Transverse colon (tissue), 4 donors: ENCODE results near the gene CDK12. TPM values are rescaled to one million over a fixed set of nuclear protein-coding genes. Genes with fewer than 3 reads are reported as not detected.
"Not testable (repeated sequence)": the region's sequence is repeated elsewhere in the genome, so short reads cannot be mapped to it uniquely, and the experiment has no call there.

Source experiments
- DNase-seq: peaks from one replicate; pipeline ENCODE4 v3.0.0-alpha.2; 2019
- H3K27ac ChIP-seq, 4 donors: fragments of 200-600 bp; sonication (generic); 2 replicates each; pipeline ENCODE4 v1.5.1; 2016 to 2018; ENCODE audit warnings: inconsistent platforms in 4 of 4
- H3K27me3 ChIP-seq: fragments of 200-600 bp; sonication (generic); 2 replicates; pipeline ENCODE4 v1.5.1; 2017; ENCODE audit warnings: inconsistent platforms
- H3K36me3 ChIP-seq, 4 donors: fragments of 200-600 bp; sonication (generic); 2 replicates each; pipeline ENCODE4 v1.5.1; 2017 to 2019; ENCODE audit warnings: inconsistent platforms in 4 of 4
- H3K4me1 ChIP-seq, 4 donors: fragments of 200-600 bp; sonication (generic); 2 replicates each; pipeline ENCODE4 v1.5.1; 2017 to 2020; ENCODE audit warnings: inconsistent platforms in 4 of 4
- H3K4me3 ChIP-seq, 4 donors: fragments of 200-600 bp; sonication (generic); 1 replicate in 1 of 4; 2 replicates in 3 of 4; pipeline versions ENCODE4 v1.5.1 to v1.6.1; 2017 to 2019; ENCODE audit warnings: inconsistent platforms in 4 of 4
- H3K9me3 ChIP-seq, 2 donors: fragments of 200-600 bp; sonication (generic); 2 replicates each; pipeline ENCODE4 v1.5.1; 2017 to 2019; ENCODE audit warnings: inconsistent platforms in 2 of 2
- CTCF ChIP-seq, 5 experiments: fragments of 200-600 bp in 3 of 5; fragments of 450-650 bp in 2 of 5; sonication (generic) in 3 of 5; IDR thresholded peaks; 1 replicate in 2 of 5; 2 replicates in 3 of 5; pipeline ENCODE4 v1.5.1; 2016 to 2017; ENCODE audit warnings: antibody characterized with exemption in 5 of 5, inconsistent platforms in 3 of 5, mild to moderate bottlenecking in 2 of 5, moderate library complexity in 1 of 5
- EP300 ChIP-seq: sonication (generic); formaldehyde crosslinking; IDR thresholded peaks from one replicate; pipeline ENCODE4 v1.6.1; 2017; ENCODE audit warnings: antibody characterized with exemption, low read depth
- POLR2A ChIP-seq: fragments of 450-650 bp; IDR thresholded peaks from one replicate; pipeline ENCODE4 v1.6.1; 2016; ENCODE audit warnings: antibody characterized with exemption, mild to moderate bottlenecking, moderate library complexity
- POLR2AphosphoS5 ChIP-seq, 3 donors: sonication (generic); formaldehyde crosslinking; IDR thresholded peaks; one replicate each; pipeline ENCODE4 v1.6.1; 2016; ENCODE audit warnings: antibody characterized with exemption in 3 of 3
- WGBS, 2 donors: methylation state at CpG; one replicate each; pipeline ENCODE4 v1.1.5; 2018; ENCODE audit warnings: low coverage in 1 of 2; 5-methylcytosine and 5-hydroxymethylcytosine counted together
- in situ Hi-C, 4 donors: fragments of 200-750 bp; cut with MboI; loops; one replicate each; pipeline versions ENCODE4 v1.15.0 to v1.15.1; 2017; ENCODE audit warnings: low sequenced_read_pairs in 3 of 4, low pct_ligation_motif_present in 1 of 4, low pct_unique_long_range_greater_than_20kb in 1 of 4
- intact Hi-C: fragments of 100-400 bp; cut with DNase I; formaldehyde crosslinking; loops from one replicate; pipeline ENCODE4 v1.15.1; 2023; ENCODE audit warnings: low total_unique reads
- total RNA-seq, 4 donors: library from RNA; depleted of rRNA; stranded (reverse); fragments of >200 nt; gene quantifications; one replicate each; pipeline ENCODE4 v1.1.0, GENCODE V29; 2016

The CDK12 gene
- total RNA-seq, result 10 to 100 TPM; 31.4 to 66.5 (median 49.4) TPM

- TF ChIP-seq POLR2AphosphoS5 (IDR thresholded peaks at IDR 0.05) (peak; percentile 95 to 97 (median 96)), EP300 (no peak), POLR2A (peak; percentile 98)
- WGBS, 2 donors, result 2 to 3% methylated on average over 12 to 48 of the region's 51 CpGs
- no peaks in the 10 kb centered on the region for H3K27me3 ChIP-seq
- H3K4me1 ChIP-seq, result peaks cover 10 to 39% (median 32%) of the 10 kb centered on the region in 4 donors
- peak within 1 kb of the TSS; percentile 73 to 97 (median 79) for H3K4me3 ChIP-seq
- H3K9me3 ChIP-seq, result no peaks in the 10 kb centered on the region
- peak; percentile 97 for DNase-seq
- peak within 1 kb of the TSS; percentile 97 to 100 (median 98) for H3K27ac ChIP-seq
- H3K36me3 ChIP-seq, result no peaks in the 10 kb centered on the region
- intact Hi-C loops, result no loop called here
- in situ Hi-C loops, result no loop called here
Observed at GRCh38 chr17:39461113-39461925, at the start of gene CDK12. CDK12 (plus strand) TSS chr17:39461486; CDS start chr17:39462072, 586 bp downstream.

GRCh38 chr17:39416141-39416540 lies 45.1 kb upstream of the CDK12 start:
- intact Hi-C loops (no loop called here), in situ Hi-C loops (no loop called here)
- 67 to 81% methylated on average over 1 of the region's 1 CpG for WGBS, 2 donors
- Histone ChIP-seq H3K4me3 (no peak overlapping the region), H3K27me3 (no peaks in the 10 kb centered on the region), H3K9me3 (no peaks in the 10 kb centered on the region), H3K27ac (no peak overlapping the region), H3K36me3 (peaks cover 0 to 71% (median 35%) of the 10 kb centered on the region in 4 donors), H3K4me1 (no peaks in the 10 kb centered on the region)
- TF ChIP-seq POLR2A (no peak), CTCF (IDR thresholded peaks at IDR 0.05) (no peak), EP300 (no peak), POLR2AphosphoS5 (IDR thresholded peaks at IDR 0.05) (no peak)
- no peak for DNase-seq

- no peak overlapping the region for H3K27ac ChIP-seq
- H3K4me1 ChIP-seq, result no peaks in the 10 kb centered on the region
- no peaks in the 10 kb centered on the region for H3K27me3 ChIP-seq
- DNase-seq, result no peak
- in situ Hi-C loops (no loop called here), intact Hi-C loops (no loop called here)
- peaks cover 0 to 88% (median 32%) of the 10 kb centered on the region in 4 donors for H3K36me3 ChIP-seq
- H3K4me3 ChIP-seq, result no peak overlapping the region
- no peaks in the 10 kb centered on the region for H3K9me3 ChIP-seq
- WGBS, 2 donors, result 91 to 100% methylated on average over 1 to 4 of the region's 4 CpGs
- TF ChIP-seq CTCF (IDR thresholded peaks at IDR 0.05), result no peak
- TF ChIP-seq POLR2A, result no peak
- no peak for TF ChIP-seq POLR2AphosphoS5 (IDR thresholded peaks at IDR 0.05)
Observed at GRCh38 chr17:39429600-39429999, 31.7 kb upstream of the CDK12 start.

GRCh38 chr17:39439868-39440267 lies 21.4 kb upstream of the CDK12 start:
- H3K4me1 ChIP-seq, intact Hi-C loops, DNase-seq, in situ Hi-C loops, H3K27me3 ChIP-seq, H3K9me3 ChIP-seq, H3K27ac ChIP-seq, H3K4me3 ChIP-seq: not testable (repeated sequence)
- 100% methylated on average over 2 of the region's 2 CpGs for WGBS, 2 donors
- H3K36me3 ChIP-seq, result peaks cover 0 to 81% (median 38%) of the 10 kb centered on the region in 4 donors

- peaks cover 0 to 83% (median 40%) of the 10 kb centered on the region in 4 donors for H3K36me3 ChIP-seq
- H3K27ac ChIP-seq, result no peak overlapping the region
- H3K9me3 ChIP-seq, result no peaks in the 10 kb centered on the region
- no peak for DNase-seq
- H3K27me3 ChIP-seq, result no peaks in the 10 kb centered on the region
- H3K4me3 ChIP-seq, result no peak overlapping the region
- H3K4me1 ChIP-seq, result no peaks in the 10 kb centered on the region
- TF ChIP-seq POLR2A (no peak), POLR2AphosphoS5 (IDR thresholded peaks at IDR 0.05) (no peak), EP300 (no peak), CTCF (IDR thresholded peaks at IDR 0.05) (no peak)
- in situ Hi-C loops (no loop called here), intact Hi-C loops (no loop called here)
Observed at GRCh38 chr17:39443326-39443725, 18.0 kb upstream of the CDK12 start.
